Adrenal gland (tissue), 5 donors: ENCODE results near the gene PLD2.

ENCODE experiments used
- CTCF ChIP-seq, 6 experiments: fragments of 450-650 bp in 4 of 6; fragments of 200-600 bp in 2 of 6; sonication (generic) in 1 of 6; IDR thresholded peaks; 1 replicate in 5 of 6; 2 replicates in 1 of 6; pipeline versions ENCODE4 v1.5.1 to v1.8.0; 2016 to 2021; ENCODE audit warnings: antibody characterized with exemption in 6 of 6, mild to moderate bottlenecking in 2 of 6, moderate library complexity in 1 of 6
- POLR2A ChIP-seq, 2 donors: fragments of 450-650 bp; IDR thresholded peaks; one replicate each; pipeline ENCODE4 v1.6.1; 2017; ENCODE audit warnings: antibody characterized with exemption in 2 of 2, mild to moderate bottlenecking in 2 of 2, moderate library complexity in 1 of 2
- donor health status: DM: no; HTN: no; CAD: no.

- TF ChIP-seq CTCF (IDR thresholded peaks at IDR 0.05) (no peak), POLR2A (IDR thresholded peaks at IDR 0.05) (no peak)
Measured at GRCh38 chr17:4822835-4823234, 15.9 kb downstream of the PLD2 start.
